ENCODE results near the gene STK11. TPM values are rescaled to one million over a fixed set of nuclear protein-coding genes. Genes with fewer than 3 reads are reported as not detected.

STK11 gene
- total and polyA plus RNA-seq, 2 experiments from 2014 or later: 4.6 to 64.1 TPM

- Histone ChIP-seq H3K36me3 (ENCODE audit: low read depth) (0 out of 2 replicates have a peak, but pooled peaks cover 3% of the 10 kb centered on the region), H3K9me2 (ENCODE audit: insufficient read depth) (no peaks in the 10 kb centered on the region), H3K9ac (no peak overlapping the region), H3F3A (ENCODE audit: insufficient read depth) (0 out of 2 replicates have a peak, but pooled peaks cover 5% of the 10 kb centered on the region), H3K4me2 (ENCODE audit: unreplicated experiment) (no peak overlapping the region), H3K27me3 (replicated peaks; ENCODE audit: insufficient read depth) (no peaks in the 10 kb centered on the region), H3K4me3 (no peak overlapping the region), H3K27ac (no peak overlapping the region), H4K20me1 (ENCODE audit: insufficient read depth) (no peaks in the 10 kb centered on the region), H3K9me3 (ENCODE audit: low read depth) (no peaks in the 10 kb centered on the region), H3K4me1 (ENCODE audit: insufficient read depth) (no peaks in the 10 kb centered on the region), H3K79me2 (ENCODE audit: insufficient read depth) (no peaks in the 10 kb centered on the region), H2AFZ (no peak overlapping the region)
- 97 to 98% methylated on average over 35 to 100 of the region's 100 CpGs for WGBS, 2 experiments (ENCODE audit: low coverage in 1 of 2, low lambda C conversion rate in 2 of 2, missing lambda C conversion rate in 2 of 2)
- DNase-seq: no peak
- in situ Hi-C loops (cut with MboI): no loop called here
- TF ChIP-seq EZH2phosphoT487 (IDR thresholded peaks at IDR 0.05; ENCODE audit: insufficient read depth, low read depth) (no peak), EZH2 (IDR thresholded peaks at IDR 0.05; ENCODE audit: insufficient read depth, poor library complexity, severe bottlenecking) (no peak)
These were observed 22.8 kb downstream of the STK11 start for GRCh38 chr19:1228161-1228957.

DNA sequence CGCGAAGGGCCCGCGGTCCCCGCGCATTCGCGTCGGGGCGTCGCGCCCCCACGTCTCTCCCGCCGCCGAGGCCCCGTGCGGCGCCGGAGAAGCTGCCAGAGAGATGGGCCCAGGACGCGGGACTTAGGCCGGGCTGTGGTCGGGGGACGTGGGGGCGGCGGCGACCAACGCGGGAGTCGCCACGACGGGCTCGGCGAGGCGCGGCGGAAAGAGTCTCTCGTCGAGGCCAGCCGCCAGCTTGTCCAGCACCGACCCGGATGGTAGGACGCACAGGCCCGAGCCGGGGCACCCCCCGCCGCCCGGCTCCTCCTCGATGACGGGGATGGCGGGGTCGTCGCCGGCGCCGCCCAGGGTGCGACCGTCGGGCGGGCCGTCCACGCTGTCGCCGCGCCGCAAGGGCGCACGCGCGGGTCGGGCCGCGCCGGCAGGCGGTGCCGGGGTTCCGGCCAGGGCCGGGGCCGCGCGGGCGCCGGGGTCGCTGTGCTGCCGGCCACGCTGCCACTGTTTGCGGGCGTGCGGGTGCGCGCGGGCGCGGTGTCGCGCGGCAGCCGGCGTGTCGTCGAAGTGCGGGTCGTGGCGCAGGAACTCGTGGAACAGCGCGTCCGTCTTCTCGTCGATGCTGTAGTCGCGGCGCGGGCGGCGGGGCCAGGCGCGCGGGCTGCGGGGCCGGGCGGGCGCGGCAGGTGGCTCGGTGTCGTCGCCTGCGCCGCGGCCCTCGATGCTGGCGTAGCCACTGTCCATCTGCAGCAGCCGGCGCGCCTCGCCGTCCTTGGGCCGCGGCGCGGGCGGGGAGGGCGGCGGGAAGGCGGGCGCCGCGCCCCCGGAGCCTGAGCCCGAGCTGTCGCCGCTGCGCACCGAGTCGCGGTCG is 23.7 kb downstream of the STK11 start:
- TF ChIP-seq EZH2 (IDR thresholded peaks at IDR 0.05; ENCODE audit: insufficient read depth, poor library complexity, severe bottlenecking) (no peak), EZH2phosphoT487 (IDR thresholded peaks at IDR 0.05; ENCODE audit: insufficient read depth, low read depth) (no peak)
- Histone ChIP-seq H2AFZ (no peak overlapping the region), H3K4me1 (ENCODE audit: insufficient read depth) (no peaks in the 10 kb centered on the region), H4K20me1 (ENCODE audit: insufficient read depth) (no peaks in the 10 kb centered on the region), H3K79me2 (ENCODE audit: insufficient read depth) (no peaks in the 10 kb centered on the region), H3K27ac (no peak overlapping the region), H3K27me3 (replicated peaks; ENCODE audit: insufficient read depth) (no peaks in the 10 kb centered on the region), H3K9me2 (ENCODE audit: insufficient read depth) (no peaks in the 10 kb centered on the region), H3F3A (ENCODE audit: insufficient read depth) (0 out of 2 replicates have a peak, but pooled peaks cover 5% of the 10 kb centered on the region), H3K36me3 (ENCODE audit: low read depth) (0 out of 2 replicates have a peak, but pooled peaks cover 3% of the 10 kb centered on the region), H3K9ac (no peak overlapping the region), H3K4me3 (no peak overlapping the region), H3K4me2 (ENCODE audit: unreplicated experiment) (no peak overlapping the region), H3K9me3 (ENCODE audit: low read depth) (no peaks in the 10 kb centered on the region)
- WGBS, 2 experiments (ENCODE audit: low coverage in 1 of 2, low lambda C conversion rate in 2 of 2, missing lambda C conversion rate in 2 of 2): 96 to 99% methylated on average over 48 to 158 of the region's 158 CpGs
- DNase-seq: no peak
- in situ Hi-C loops (cut with MboI): no loop called here

DNA sequence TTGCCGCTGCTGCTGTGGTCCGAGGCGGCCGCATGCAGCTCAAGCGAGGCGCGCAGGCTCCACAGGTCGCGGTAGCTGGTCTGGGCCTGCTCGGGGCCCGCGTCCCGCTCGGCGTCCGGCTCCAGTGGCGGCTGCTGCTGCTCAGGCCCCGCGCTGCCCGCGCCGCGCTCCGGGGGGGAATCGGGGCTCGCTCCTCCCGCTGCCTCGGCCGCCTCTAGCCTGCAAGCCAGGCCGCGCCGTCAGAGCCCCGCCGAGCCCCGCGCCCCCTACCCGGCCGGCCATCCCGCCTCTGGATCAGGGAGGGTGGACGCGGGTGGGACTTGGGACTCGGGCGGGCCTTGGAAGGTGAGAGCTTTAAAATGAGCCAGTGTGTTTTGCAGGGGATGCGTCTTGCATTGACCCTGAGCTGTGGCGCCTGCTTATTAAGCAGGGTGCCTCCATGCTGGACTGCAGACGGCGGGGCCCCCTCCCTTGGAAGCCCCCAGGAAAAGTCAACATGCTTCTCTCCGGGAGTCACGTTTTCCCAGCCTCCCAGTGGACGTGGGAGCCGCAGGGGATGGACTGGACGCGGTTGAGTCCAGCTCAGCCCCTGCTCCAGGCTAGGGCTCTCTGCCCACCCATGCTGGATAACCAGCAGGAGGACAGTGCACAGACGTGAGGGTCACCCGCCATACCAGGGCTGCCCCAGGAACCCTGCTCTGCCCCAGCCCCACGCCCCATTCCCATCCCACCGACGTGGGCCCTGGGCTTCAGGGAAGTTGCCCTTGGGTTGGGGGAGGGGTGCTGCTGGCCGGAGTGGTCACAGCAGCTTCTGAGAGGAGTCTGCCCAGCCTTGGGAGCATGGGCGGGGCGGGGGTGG is 24.6 kb downstream of the STK11 start:
- no peak for DNase-seq
- H3K9me3 ChIP-seq (ENCODE audit: low read depth): no peaks in the 10 kb centered on the region
- no peak overlapping the region for H3K27ac ChIP-seq
- 0 out of 2 replicates have a peak, but pooled peaks cover 5% of the 10 kb centered on the region for H3F3A ChIP-seq (ENCODE audit: insufficient read depth)
- no peak overlapping the region for H3K4me3 ChIP-seq
- no peaks in the 10 kb centered on the region for H3K79me2 ChIP-seq (ENCODE audit: insufficient read depth)
- no peak overlapping the region for H3K4me2 ChIP-seq (ENCODE audit: unreplicated experiment)
- 0 out of 2 replicates have a peak, but pooled peaks cover 3% of the 10 kb centered on the region for H3K36me3 ChIP-seq (ENCODE audit: low read depth)
- TF ChIP-seq EZH2 (IDR thresholded peaks at IDR 0.05; ENCODE audit: insufficient read depth, poor library complexity, severe bottlenecking) (no peak), EZH2phosphoT487 (IDR thresholded peaks at IDR 0.05; ENCODE audit: insufficient read depth, low read depth) (no peak)
- in situ Hi-C loops (cut with MboI): no loop called here
- H3K9me2 ChIP-seq (ENCODE audit: insufficient read depth): no peaks in the 10 kb centered on the region
- no peaks in the 10 kb centered on the region for H4K20me1 ChIP-seq (ENCODE audit: insufficient read depth)
- H3K9ac ChIP-seq: no peak overlapping the region
- H3K27me3 ChIP-seq (replicated peaks; ENCODE audit: insufficient read depth): no peaks in the 10 kb centered on the region
- no peak overlapping the region for H2AFZ ChIP-seq
- no peaks in the 10 kb centered on the region for H3K4me1 ChIP-seq (ENCODE audit: insufficient read depth)
- 82 to 90% methylated on average over 19 to 60 of the region's 61 CpGs for WGBS, 2 experiments (ENCODE audit: low coverage in 1 of 2, low lambda C conversion rate in 2 of 2, missing lambda C conversion rate in 2 of 2)

All from GM23248 (cell line).